DND-41 (cell line): ENCODE measurements around the gene NXF1.

Source experiments
- EZH2 ChIP-seq: IDR thresholded peaks from 3 replicates; pipeline ENCODE4 v1.6.1; 2012; ENCODE audit warnings: borderline replicate concordance, low read depth, mild to moderate bottlenecking, moderate library complexity, low read length, inconsistent platforms; ENCODE audit not compliant: severe bottlenecking
- TF ChIP-seq, protein P1 (sequence below): IDR thresholded peaks from 2 replicates; pipeline ENCODE4 v1.5.1; 2012; ENCODE audit warnings: borderline replicate concordance, low read length, moderate library complexity, mild to moderate bottlenecking; ENCODE audit not compliant: poor library complexity, severe bottlenecking; ENCODE audit errors: extremely low read depth

DNA sequence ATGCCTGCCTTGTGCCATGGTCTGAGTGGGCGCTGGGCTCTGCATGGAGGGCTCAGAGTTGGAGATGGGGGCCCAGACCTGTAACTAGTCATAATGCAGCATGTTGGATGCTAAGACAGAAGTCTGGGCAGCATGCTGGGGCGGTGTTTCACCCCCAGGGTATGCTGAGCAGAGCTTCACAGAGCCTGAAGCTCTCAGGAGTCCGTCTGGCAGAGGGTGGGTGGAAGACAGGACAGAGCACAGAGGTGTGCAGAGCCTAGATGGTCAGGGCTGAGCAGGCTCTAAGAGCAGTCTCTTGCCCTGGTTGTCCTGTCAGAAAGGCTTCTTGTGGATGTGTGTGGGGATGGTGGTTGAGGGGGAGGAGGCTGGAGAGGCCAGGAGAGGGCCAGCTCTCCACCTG lies 26.8 kb downstream of the NXF1 start:
- TF ChIP-seq, protein P1, sequence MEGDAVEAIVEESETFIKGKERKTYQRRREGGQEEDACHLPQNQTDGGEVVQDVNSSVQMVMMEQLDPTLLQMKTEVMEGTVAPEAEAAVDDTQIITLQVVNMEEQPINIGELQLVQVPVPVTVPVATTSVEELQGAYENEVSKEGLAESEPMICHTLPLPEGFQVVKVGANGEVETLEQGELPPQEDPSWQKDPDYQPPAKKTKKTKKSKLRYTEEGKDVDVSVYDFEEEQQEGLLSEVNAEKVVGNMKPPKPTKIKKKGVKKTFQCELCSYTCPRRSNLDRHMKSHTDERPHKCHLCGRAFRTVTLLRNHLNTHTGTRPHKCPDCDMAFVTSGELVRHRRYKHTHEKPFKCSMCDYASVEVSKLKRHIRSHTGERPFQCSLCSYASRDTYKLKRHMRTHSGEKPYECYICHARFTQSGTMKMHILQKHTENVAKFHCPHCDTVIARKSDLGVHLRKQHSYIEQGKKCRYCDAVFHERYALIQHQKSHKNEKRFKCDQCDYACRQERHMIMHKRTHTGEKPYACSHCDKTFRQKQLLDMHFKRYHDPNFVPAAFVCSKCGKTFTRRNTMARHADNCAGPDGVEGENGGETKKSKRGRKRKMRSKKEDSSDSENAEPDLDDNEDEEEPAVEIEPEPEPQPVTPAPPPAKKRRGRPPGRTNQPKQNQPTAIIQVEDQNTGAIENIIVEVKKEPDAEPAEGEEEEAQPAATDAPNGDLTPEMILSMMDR: no peak
- no peak for TF ChIP-seq EZH2
